Measurements from ENCODE around the gene CFAP99. TPM values are rescaled to one million over a fixed set of nuclear protein-coding genes. Genes with fewer than 3 reads are reported as not detected.

Gene CFAP99
- total and polyA plus RNA-seq, 2 of the 8 experiments (the other 6 are each of a cell fraction or from before 2014, with no cell fraction given) = not detected

GRCh38 chr4:2469192-2469984 is 50.6 kb downstream of the CFAP99 start (continued):
- TF ChIP-seq SP2 (IDR thresholded peaks at IDR 0.05; ENCODE audit: low read length) (no peak; the same call in 1 of the 2 replicates), POLR2A (IDR thresholded peaks at IDR 0.05; ENCODE audit: control extremely low read depth in 1 of 2, low read depth in 2 of 2, low read length in 2 of 2) (peak in 1 of 2 experiments; percentile 22; a peak in 1 of 3 replicates), ZNF274 (IDR thresholded peaks at IDR 0.05; ENCODE audit: borderline replicate concordance, extremely low read depth, low read length) (no peak), CREB1 (IDR thresholded peaks at IDR 0.05) (no peak), KDM4A (IDR thresholded peaks at IDR 0.05; ENCODE audit: low read depth, low read length, severe bottlenecking) (peak; percentile 43), SP4 (IDR thresholded peaks at IDR 0.05; ENCODE audit: low read length) (no peak), SIRT6 (IDR thresholded peaks at IDR 0.05; ENCODE audit: low read length) (no peak), PHF8 (conservative IDR thresholded peaks at IDR 0.05; ENCODE audit: low read depth, low read length) (peak; percentile 62), HDAC2 (IDR thresholded peaks at IDR 0.05; ENCODE audit: borderline replicate concordance in 1 of 2, low read depth in 2 of 2, low read length in 2 of 2) (no peak), RFX5 (IDR thresholded peaks at IDR 0.05; ENCODE audit: borderline replicate concordance, low read depth, low read length) (no peak), TAF1 (IDR thresholded peaks at IDR 0.05; ENCODE audit: low read depth, low read length) (0 out of 2 replicates have a peak, but pooled peaks have one; percentile 33), KDM1A (IDR thresholded peaks at IDR 0.05; ENCODE audit: borderline replicate concordance, low read length) (no peak), RBBP5 (IDR thresholded peaks at IDR 0.05; ENCODE audit: borderline replicate concordance, low read depth, low read length) (0 out of 2 replicates have a peak, but pooled peaks have one; percentile 43), RNF2 (IDR thresholded peaks at IDR 0.05; ENCODE audit: borderline replicate concordance, low read depth, low read length, missing control alignments, poor library complexity, severe bottlenecking) (no peak), CBX8 (IDR thresholded peaks at IDR 0.05; ENCODE audit: borderline replicate concordance, low read depth, low read length) (no peak), MAX (IDR thresholded peaks at IDR 0.05) (peak; percentile 26; the same call in 1 of the 2 replicates), SIN3A (conservative IDR thresholded peaks at IDR 0.05 in 1 of 2, IDR thresholded peaks at IDR 0.05 in 1 of 2; ENCODE audit: low read depth in 1 of 2, low read length in 2 of 2) (peak in 1 of 2 experiments; percentile 10; a peak in 1 of 4 replicates), GABPA (IDR thresholded peaks at IDR 0.05; ENCODE audit: borderline replicate concordance, insufficient read depth, low read length) (0 out of 2 replicates have a peak, but pooled peaks have one; percentile 48), CHD2 (IDR thresholded peaks at IDR 0.05; ENCODE audit: low read length) (no peak), SUZ12 (IDR thresholded peaks at IDR 0.05; ENCODE audit: low read length) (no peak), SIX5 (IDR thresholded peaks at IDR 0.05; ENCODE audit: low read depth, low read length) (no peak), TAF7 (optimal IDR thresholded peaks at IDR 0.05; ENCODE audit: borderline replicate concordance, low read depth, low read length) (no peak)
- TF ChIP-seq, protein P1, sequence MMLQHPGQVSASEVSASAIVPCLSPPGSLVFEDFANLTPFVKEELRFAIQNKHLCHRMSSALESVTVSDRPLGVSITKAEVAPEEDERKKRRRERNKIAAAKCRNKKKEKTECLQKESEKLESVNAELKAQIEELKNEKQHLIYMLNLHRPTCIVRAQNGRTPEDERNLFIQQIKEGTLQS (IDR thresholded peaks at IDR 0.05; ENCODE audit: insufficient read depth, low read depth, low read length) = no peak

All from H1 (cell line).